GM23338 (cell line): ENCODE measurements around the gene IL21. TPM values are rescaled to one million over a fixed set of nuclear protein-coding genes. Genes with fewer than 3 reads are reported as not detected.

Source experiments
- ATAC-seq: fragments of 200-7000 bp; cut with Tn5 transposase; 3 replicates; pipeline ENCODE4 v1.9.1; 2020
- DNase-seq: peaks from one replicate; pipeline ENCODE4 v3.0.0-alpha.2; 2015; ENCODE audit warnings: low spot score
- H2AFZ ChIP-seq: fragments of 200-600 bp; sonication (generic); 2 replicates; pipeline ENCODE4 v1.8.0; 2016; ENCODE audit warnings: antibody characterized with exemption, mild to moderate bottlenecking, moderate library complexity
- H3F3A ChIP-seq: fragments of 200-600 bp; sonication (generic); replicated peaks from 2 replicates; pipeline ENCODE4 v1.8.0; 2017; ENCODE audit warnings: antibody characterized with exemption, mixed run types, low read depth
- H3K27ac ChIP-seq: fragments of 200-600 bp; sonication (generic); 2 replicates; pipeline ENCODE4 v1.6.1; 2016; ENCODE audit warnings: low read depth
- H3K27me3 ChIP-seq: fragments of 200-600 bp; sonication (generic); 2 replicates; pipeline ENCODE4 v1.8.0; 2016; ENCODE audit warnings: mild to moderate bottlenecking, mixed run types, moderate library complexity; ENCODE audit not compliant: insufficient read depth
- H3K36me3 ChIP-seq: fragments of 200-600 bp; sonication (generic); 2 replicates; pipeline ENCODE4 v1.8.0; 2016; ENCODE audit warnings: mild to moderate bottlenecking; ENCODE audit not compliant: insufficient read depth
- H3K4me1 ChIP-seq: fragments of 200-600 bp; sonication (generic); 2 replicates; pipeline ENCODE4 v1.8.0; 2016; ENCODE audit warnings: mild to moderate bottlenecking, moderate library complexity; ENCODE audit not compliant: insufficient read depth
- H3K4me2 ChIP-seq: fragments of 200-600 bp; sonication (generic); 2 replicates; pipeline ENCODE4 v1.7.1; 2017; ENCODE audit warnings: mixed run types
- H3K4me3 ChIP-seq: fragments of 200-600 bp; sonication (generic); 2 replicates; pipeline ENCODE4 v1.6.1; 2016; ENCODE audit warnings: mixed run types
- H3K79me2 ChIP-seq: fragments of 200-600 bp; sonication (generic); replicated peaks from 2 replicates; pipeline ENCODE4 v1.8.0; 2017; ENCODE audit warnings: mild to moderate bottlenecking; ENCODE audit not compliant: insufficient read depth
- H3K9me2 ChIP-seq: fragments of 200-600 bp; sonication (generic); 2 replicates; pipeline ENCODE4 v1.8.0; 2017; ENCODE audit not compliant: insufficient read depth
- H4K20me1 ChIP-seq: fragments of 200-600 bp; sonication (generic); replicated peaks from 2 replicates; pipeline ENCODE4 v1.8.0; 2017; ENCODE audit warnings: mild to moderate bottlenecking; ENCODE audit not compliant: insufficient read depth
- H3K27ac Mint-ChIP-seq: 2 replicates; pipeline ENCODE4 v1.8.0; 2020; ENCODE audit warnings: inconsistent platforms, mild to moderate bottlenecking, moderate library complexity, mixed read lengths
- H3K27me3 Mint-ChIP-seq: 3 replicates; pipeline ENCODE4 v1.8.0; 2022; ENCODE audit warnings: low read depth, mild to moderate bottlenecking, moderate library complexity, mixed read lengths, inconsistent platforms; ENCODE audit not compliant: insufficient read depth, poor library complexity
- H3K36me3 Mint-ChIP-seq: 3 replicates; pipeline ENCODE4 v1.8.0; 2021; ENCODE audit warnings: low read depth, mild to moderate bottlenecking, inconsistent platforms, moderate library complexity, mixed read lengths
- H3K4me1 Mint-ChIP-seq: 3 replicates; pipeline ENCODE4 v1.8.0; 2020; ENCODE audit warnings: mild to moderate bottlenecking, inconsistent platforms, mixed read lengths
- H3K4me3 Mint-ChIP-seq: 3 replicates; pipeline ENCODE4 v1.8.0; 2021; ENCODE audit warnings: moderate library complexity, mild to moderate bottlenecking, inconsistent platforms, mixed read lengths
- H3K9me3 Mint-ChIP-seq: 3 replicates; pipeline ENCODE4 v1.8.0; 2020; ENCODE audit warnings: moderate library complexity, mild to moderate bottlenecking, inconsistent platforms, mixed read lengths
- EZH2 ChIP-seq: fragments of 200-600 bp; sonication (generic); IDR thresholded peaks from one replicate; pipeline ENCODE4 v1.8.0; 2017; ENCODE audit warnings: antibody characterized with exemption, mild to moderate bottlenecking, low read depth; ENCODE audit not compliant: unreplicated experiment
- EZH2phosphoT487 ChIP-seq: fragments of 200-600 bp; sonication (generic); IDR thresholded peaks from one replicate; pipeline ENCODE4 v1.8.1; 2018; ENCODE audit warnings: antibody characterized with exemption; ENCODE audit not compliant: unreplicated experiment
- JUNB ChIP-seq: IDR thresholded peaks from one replicate; pipeline ENCODE4 v1.6.1; 2016; ENCODE audit warnings: antibody characterized with exemption; ENCODE audit not compliant: unreplicated experiment
- NANOG ChIP-seq: IDR thresholded peaks from 2 replicates; pipeline ENCODE4 v1.6.1; 2016; ENCODE audit warnings: antibody characterized with exemption, borderline replicate concordance
- STAT1 ChIP-seq: IDR thresholded peaks from one replicate; pipeline ENCODE4 v1.6.1; 2016; ENCODE audit warnings: antibody characterized with exemption; ENCODE audit not compliant: unreplicated experiment
- ZNF331 ChIP-seq: fragments of 250-450 bp; sonication (Bioruptor Pico); IDR thresholded peaks from 2 replicates; pipeline ENCODE4 v1.5.0; 2020; ENCODE audit warnings: low read depth, mild to moderate bottlenecking, moderate library complexity
- ZNF462 ChIP-seq: fragments of 250-450 bp; sonication (Bioruptor Pico); IDR thresholded peaks from 2 replicates; pipeline ENCODE4 v1.5.0; 2020; ENCODE audit warnings: mild to moderate bottlenecking, moderate library complexity
- polyA plus RNA-seq: library from polyadenylated mRNA; unstranded; fragments of >200 nt; fragmentation: Nextera tagmentation; extraction: Ambion mirVana; gene quantifications from 2 replicates; pipeline ENCODE4 v1.2.1, GENCODE V29; 2016
- total RNA-seq: library from RNA; depleted of rRNA; stranded (reverse); fragments of >200 nt; shearing (Covaris generic); gene quantifications from 2 replicates; pipeline ENCODE4 v1.2.3, GENCODE V29; 2014

The IL21 gene
- total and polyA plus RNA-seq, 2 experiments from 2014 or later = not detected

GRCh38 chr4:122619611-122620010 lies 1.3 kb downstream of the IL21 start (continued):
- TF ChIP-seq ZNF462 (CRISPR knock-in tag) = no peak
- TF ChIP-seq JUNB = no peak
- TF ChIP-seq STAT1 = no peak
- TF ChIP-seq ZNF331 = no peak
- TF ChIP-seq EZH2phosphoT487 = no peak

- H3F3A ChIP-seq = no peaks in the 10 kb centered on the region
- ATAC-seq = peak; percentile 78
- peak overlapping the region; percentile 37; the same call in 1 of the 2 replicates for H3K4me2 ChIP-seq
- H2AFZ ChIP-seq = no peak overlapping the region
- H3K4me1 ChIP-seq = peaks cover 27% of the 10 kb centered on the region
- H3K79me2 ChIP-seq = no peaks in the 10 kb centered on the region
- no peak overlapping the region for H3K27ac Mint-ChIP-seq
- TF ChIP-seq EZH2 (no peak), ZNF462 (CRISPR knock-in tag) (no peak), NANOG (peak; percentile 7; the same call in 1 of the 2 replicates), JUNB (no peak), EZH2phosphoT487 (no peak)
- H3K9me3 Mint-ChIP-seq = no peaks in the 10 kb centered on the region
- DNase-seq = peak; percentile 21
- H3K4me1 Mint-ChIP-seq = peaks cover 12% of the 10 kb centered on the region
- H3K4me3 Mint-ChIP-seq = no peak overlapping the region
- no peak overlapping the region for H3K4me3 ChIP-seq
- no peaks in the 10 kb centered on the region for H3K36me3 ChIP-seq
- H3K9me2 ChIP-seq = no peaks in the 10 kb centered on the region
- no peaks in the 10 kb centered on the region for H3K27me3 Mint-ChIP-seq
- no peak overlapping the region for H3K27ac ChIP-seq
- no peaks in the 10 kb centered on the region for H3K36me3 Mint-ChIP-seq
- no peaks in the 10 kb centered on the region for H3K27me3 ChIP-seq
- H4K20me1 ChIP-seq = no peaks in the 10 kb centered on the region
Observed at GRCh38 chr4:122617597-122618593, 3.0 kb downstream of the IL21 start.
